OCI-LY3 (cell line): Measurements from ENCODE around the gene RORB.

Source experiments
- CTCF ChIP-seq: fragments of 200-600, 300-600 bp; sonication (generic); IDR thresholded peaks from 2 replicates; pipeline ENCODE4 v1.5.1; 2014; ENCODE audit warnings: antibody characterized with exemption, low read length, low read depth
- EZH2phosphoT487 ChIP-seq: fragments of 200-600 bp; shearing (Covaris generic); IDR thresholded peaks from 2 replicates; pipeline ENCODE4 v1.6.1; 2018; ENCODE audit warnings: antibody characterized with exemption, mixed run types, low read depth

- no peak for TF ChIP-seq CTCF
- TF ChIP-seq EZH2phosphoT487: no peak
Observed at GRCh38 chr9:74697535-74697934, 200.4 kb downstream of the RORB start.
